HT-29 (cell line): ENCODE data around the gene LMNA. TPM values are rescaled to one million over a fixed set of nuclear protein-coding genes. Genes with fewer than 3 reads are reported as not detected.

Experiments used
- DNase-seq: peaks from one replicate; pipeline ENCODE4 v3.0.0-alpha.2; 2015; ENCODE audit warnings: low spot score
- total RNA-seq: library from RNA; depleted of rRNA; stranded (reverse); fragments of >200 nt; shearing (Covaris generic); gene quantifications from 2 replicates; pipeline ENCODE4 v1.2.3, GENCODE V29; 2014

The LMNA gene
- total RNA-seq, 1 experiment from 2014 or later = 1,664 TPM

- DNase-seq = peak; percentile 57
These were observed 7.6 kb downstream of the LMNA start for GRCh38 chr1:156122086-156122485.

DNA sequence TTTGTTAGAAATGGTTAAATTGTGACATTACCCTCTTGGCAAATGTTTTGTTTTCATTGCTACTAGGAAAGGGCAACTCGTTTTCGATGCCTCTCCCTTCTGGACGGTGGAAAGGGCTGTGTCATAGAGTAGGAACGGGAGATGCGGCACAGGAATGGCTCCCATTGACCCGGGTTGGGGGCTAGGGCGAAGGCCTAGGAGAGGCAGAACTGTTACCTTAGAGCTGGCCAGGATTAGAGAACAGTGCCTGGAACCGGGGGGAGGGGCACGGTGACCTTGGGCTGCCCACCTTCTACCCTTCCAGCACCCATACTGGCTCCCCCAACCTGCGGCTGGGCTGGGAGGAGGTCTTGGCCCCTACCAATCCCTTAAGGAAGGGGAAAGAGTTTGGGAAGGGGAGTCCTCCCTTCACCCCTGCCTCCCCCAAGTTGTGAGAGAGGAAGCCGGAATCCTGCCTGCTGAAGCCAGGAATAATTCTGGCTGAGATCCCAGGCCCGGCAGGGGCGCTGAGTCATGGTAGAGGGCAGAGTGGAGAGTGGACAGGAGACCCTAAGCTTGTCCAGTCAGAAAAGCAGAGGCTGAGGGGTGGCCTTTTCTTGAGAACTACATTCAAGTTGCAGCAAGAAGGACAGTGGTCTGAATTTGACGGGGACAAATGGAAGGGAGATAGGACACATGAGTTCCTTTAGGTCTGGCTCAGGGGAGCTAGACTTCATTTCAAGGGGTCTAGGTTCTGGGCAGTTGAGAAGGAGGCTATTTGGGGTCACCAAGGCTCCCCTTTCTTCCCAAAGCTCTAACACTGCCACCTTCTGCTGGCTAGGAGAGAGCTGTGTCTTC, 8.2 kb downstream of the LMNA start:
- DNase-seq = peak; percentile 89

- peak; percentile 99 for DNase-seq
These were observed 9.1 kb downstream of the LMNA start for GRCh38 chr1:156123356-156124196.

DNA sequence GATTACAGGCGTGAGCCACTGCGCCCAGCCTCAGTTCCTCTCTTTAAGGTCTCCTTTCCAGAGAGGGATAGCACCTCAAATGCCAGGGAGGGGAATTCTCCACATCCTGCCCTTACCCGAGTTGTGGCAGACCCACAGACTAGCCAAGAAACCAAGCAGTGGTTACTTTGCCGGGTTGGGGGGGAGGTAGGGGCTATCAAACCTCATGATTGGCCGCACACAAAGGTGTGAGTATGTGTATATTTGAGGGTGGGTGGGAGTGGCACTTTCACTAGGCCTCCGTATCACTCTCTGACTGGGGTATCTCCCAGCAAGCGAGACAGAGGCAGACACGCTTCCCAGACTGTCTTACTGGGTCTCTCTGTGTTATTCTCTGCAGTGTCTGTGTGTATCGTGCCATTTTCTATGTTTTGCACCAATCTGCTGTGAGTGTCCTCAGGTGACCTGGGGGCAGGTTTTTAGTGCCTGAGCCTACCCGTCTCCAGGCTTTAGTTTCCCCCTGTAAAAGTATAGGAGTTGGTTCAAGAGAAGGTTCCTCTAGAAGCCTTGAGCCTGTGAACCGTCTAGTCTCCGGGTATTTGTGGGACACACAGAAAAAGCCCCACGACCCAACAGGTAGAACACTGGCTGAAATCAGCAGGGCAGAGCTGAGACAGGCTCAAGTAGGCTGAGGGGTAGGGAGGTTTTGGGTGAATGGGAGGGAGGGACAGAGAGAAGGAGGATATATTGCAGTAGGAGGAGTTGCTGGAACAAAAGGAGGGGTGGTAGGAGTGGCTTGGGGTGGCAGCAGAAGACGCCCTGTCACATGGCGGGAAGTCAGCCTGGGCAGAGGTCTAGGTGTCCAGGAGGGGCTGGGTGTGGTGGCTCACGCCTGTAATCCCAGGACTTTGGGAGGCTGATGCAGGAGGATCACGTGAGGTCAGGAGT, 10.3 kb downstream of the LMNA start:
- peak; percentile 85 for DNase-seq

DNA sequence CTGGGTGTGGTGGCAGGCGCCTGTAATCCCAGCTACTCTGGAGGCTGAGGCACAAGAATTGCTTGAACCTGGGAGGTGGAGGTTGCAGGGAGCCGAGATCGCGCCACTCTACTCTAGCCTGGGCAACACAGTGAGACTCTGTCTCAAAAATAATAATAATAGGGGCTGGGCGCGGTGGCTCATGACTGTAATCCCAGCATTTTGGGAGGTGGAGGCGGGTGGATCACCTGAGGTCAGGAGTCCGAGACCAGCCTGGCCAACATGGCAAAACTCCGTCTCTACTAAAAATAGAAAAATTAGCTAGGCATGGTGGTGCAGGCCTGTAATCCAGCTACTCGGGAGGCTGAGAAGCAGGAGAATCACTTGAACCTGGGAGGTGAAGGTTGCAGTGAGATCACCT, 11.0 kb downstream of the LMNA start:
- peak; percentile 50 for DNase-seq

DNA sequence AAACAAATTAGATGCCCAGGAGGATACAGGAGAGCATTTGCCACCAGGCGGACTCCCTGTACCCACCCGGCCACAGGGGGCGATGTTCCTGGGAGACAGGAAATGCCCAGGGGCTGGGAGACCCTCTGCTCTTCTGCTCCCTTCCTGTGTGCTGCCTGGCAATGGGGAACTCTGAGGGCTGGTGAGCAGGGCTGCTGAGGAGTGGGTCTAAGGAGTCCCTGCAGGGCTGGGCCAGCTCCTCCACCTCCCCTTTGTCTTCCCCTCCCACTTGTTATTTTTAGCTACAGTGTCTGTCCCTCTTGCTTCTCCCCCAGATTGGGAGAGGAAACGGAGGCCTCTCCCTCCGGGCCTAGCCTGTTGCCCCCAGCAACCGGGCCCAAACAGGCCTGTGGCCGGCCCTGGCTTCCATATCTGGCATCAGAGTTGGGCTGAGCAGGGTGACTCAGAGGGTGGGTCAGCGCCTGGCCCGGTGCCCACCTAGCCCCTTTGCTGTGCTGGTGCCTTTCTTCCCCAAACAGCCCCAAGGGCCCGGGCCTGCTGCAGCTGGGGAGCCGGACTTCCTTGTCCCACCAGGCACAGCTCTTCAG, 11.6 kb downstream of the LMNA start:
- DNase-seq = peak; percentile 98

- peak; percentile 86 for DNase-seq
These were observed 12.4 kb downstream of the LMNA start for GRCh38 chr1:156126630-156127534.

GRCh38 chr1:156128308-156128653, 13.8 kb downstream of the LMNA start:
- peak; percentile 62 for DNase-seq

GRCh38 chr1:156128654-156129597, 14.4 kb downstream of the LMNA start:
- peak; percentile 63 for DNase-seq

GRCh38 chr1:156129687-156130577, 15.4 kb downstream of the LMNA start:
- DNase-seq = peak; percentile 99

DNA sequence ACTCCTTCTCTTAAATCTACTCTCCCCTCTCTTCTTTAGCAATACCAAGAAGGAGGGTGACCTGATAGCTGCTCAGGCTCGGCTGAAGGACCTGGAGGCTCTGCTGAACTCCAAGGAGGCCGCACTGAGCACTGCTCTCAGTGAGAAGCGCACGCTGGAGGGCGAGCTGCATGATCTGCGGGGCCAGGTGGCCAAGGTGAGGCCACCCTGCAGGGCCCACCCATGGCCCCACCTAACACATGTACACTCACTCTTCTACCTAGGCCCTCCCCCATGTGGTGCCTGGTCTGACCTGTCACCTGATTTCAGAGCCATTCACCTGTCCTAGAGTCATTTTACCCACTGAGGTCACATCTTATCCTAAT, 16.0 kb downstream of the LMNA start:
- DNase-seq = no peak

DNA sequence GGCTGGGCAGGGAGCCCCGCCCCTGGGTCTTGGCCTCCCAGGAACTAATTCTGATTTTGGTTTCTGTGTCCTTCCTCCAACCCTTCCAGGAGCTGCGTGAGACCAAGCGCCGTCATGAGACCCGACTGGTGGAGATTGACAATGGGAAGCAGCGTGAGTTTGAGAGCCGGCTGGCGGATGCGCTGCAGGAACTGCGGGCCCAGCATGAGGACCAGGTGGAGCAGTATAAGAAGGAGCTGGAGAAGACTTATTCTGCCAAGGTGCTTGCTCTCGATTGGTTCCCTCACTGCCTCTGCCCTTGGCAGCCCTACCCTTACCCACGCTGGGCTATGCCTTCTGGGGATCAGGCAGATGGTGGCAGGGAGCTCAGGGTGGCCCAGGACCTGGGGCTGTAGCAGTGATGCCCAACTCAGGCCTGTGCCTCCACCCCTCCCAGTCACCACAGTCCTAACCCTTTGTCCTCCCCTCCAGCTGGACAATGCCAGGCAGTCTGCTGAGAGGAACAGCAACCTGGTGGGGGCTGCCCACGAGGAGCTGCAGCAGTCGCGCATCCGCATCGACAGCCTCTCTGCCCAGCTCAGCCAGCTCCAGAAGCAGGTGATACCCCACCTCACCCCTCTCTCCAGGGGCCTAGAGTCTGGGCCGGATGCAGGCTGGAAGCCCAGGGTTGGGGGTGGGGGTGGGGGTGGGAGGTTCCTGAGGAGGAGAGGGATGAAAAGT, 20.4 kb downstream of the LMNA start:
- no peak for DNase-seq

DNA sequence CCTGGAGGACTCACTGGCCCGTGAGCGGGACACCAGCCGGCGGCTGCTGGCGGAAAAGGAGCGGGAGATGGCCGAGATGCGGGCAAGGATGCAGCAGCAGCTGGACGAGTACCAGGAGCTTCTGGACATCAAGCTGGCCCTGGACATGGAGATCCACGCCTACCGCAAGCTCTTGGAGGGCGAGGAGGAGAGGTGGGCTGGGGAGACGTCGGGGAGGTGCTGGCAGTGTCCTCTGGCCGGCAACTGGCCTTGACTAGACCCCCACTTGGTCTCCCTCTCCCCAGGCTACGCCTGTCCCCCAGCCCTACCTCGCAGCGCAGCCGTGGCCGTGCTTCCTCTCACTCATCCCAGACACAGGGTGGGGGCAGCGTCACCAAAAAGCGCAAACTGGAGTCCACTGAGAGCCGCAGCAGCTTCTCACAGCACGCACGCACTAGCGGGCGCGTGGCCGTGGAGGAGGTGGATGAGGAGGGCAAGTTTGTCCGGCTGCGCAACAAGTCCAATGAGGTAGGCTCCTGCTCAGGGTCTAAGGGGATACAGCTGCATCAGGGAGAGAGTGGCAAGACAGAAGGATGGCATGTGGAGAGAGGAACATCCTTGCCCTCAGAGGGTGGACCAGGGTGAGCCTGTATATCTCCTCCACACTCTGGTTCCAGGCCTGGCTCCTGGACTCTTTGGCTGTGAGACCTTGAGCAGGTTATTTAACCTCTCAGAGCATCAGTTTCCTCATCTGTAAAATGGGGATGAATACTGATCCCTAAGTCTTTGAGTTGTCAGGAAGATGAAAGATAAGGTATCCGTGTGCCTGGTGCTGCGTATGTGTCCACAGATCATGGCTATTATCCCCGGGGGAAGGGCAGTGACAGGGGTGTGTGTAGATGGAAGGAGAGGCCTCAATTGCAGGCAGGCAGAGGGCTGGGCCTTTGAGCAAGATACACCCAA, 21.7 kb downstream of the LMNA start:
- peak; percentile 22 for DNase-seq

- DNase-seq = peak; percentile 19
These were observed 22.5 kb downstream of the LMNA start for GRCh38 chr1:156136970-156137483.

GRCh38 chr1:156138458-156138867, 24.0 kb downstream of the LMNA start:
- no peak for DNase-seq
